GM08714 (cell line): Measurements from ENCODE around the gene PIKFYVE.
"Not testable (repeated sequence)": the region's sequence is repeated elsewhere in the genome, so short reads cannot be mapped to it uniquely, and the experiment has no call there.

Source experiments
- H3K4me3 ChIP-seq: fragments of 200-500 bp; sonication (Bioruptor generic); 2 replicates; pipeline ENCODE4 v1.5.1; 2014; ENCODE audit warnings: mild to moderate bottlenecking, low read length, inconsistent platforms
- ZNF274 ChIP-seq: IDR thresholded peaks from 2 replicates; pipeline ENCODE4 v1.6.1; 2012; ENCODE audit warnings: mild to moderate bottlenecking, low read depth, low read length

The PIKFYVE gene

GRCh38 chr2:208356846-208357574, 91.0 kb downstream of the PIKFYVE start:
- TF ChIP-seq ZNF274, result no peak
- H3K4me3 ChIP-seq, result no peak overlapping the region

- no peak for TF ChIP-seq ZNF274
- H3K4me3 ChIP-seq, result no peak overlapping the region
Measured at GRCh38 chr2:208358758-208359631, 92.9 kb downstream of the PIKFYVE start.

GRCh38 chr2:208359632-208359986, 93.6 kb downstream of the PIKFYVE start:
- no peak overlapping the region for H3K4me3 ChIP-seq
- no peak for TF ChIP-seq ZNF274

- no peak overlapping the region for H3K4me3 ChIP-seq
- no peak for TF ChIP-seq ZNF274
Measured at GRCh38 chr2:208360259-208361076, 94.4 kb downstream of the PIKFYVE start.

- H3K4me3 ChIP-seq, result no peak overlapping the region
- no peak for TF ChIP-seq ZNF274
Measured at GRCh38 chr2:208361077-208361441, 95.0 kb downstream of the PIKFYVE start.

GRCh38 chr2:208363485-208363884, 97.4 kb downstream of the PIKFYVE start:
- no peak overlapping the region for H3K4me3 ChIP-seq
- TF ChIP-seq ZNF274, result no peak

GRCh38 chr2:208366215-208367127, 100.4 kb downstream of the PIKFYVE start:
- no peak overlapping the region for H3K4me3 ChIP-seq
- no peak for TF ChIP-seq ZNF274

GRCh38 chr2:208369091-208369490, 103.0 kb downstream of the PIKFYVE start:
- TF ChIP-seq ZNF274, result no peak
- no peak overlapping the region for H3K4me3 ChIP-seq

GRCh38 chr2:208370881-208371633, 105.0 kb downstream of the PIKFYVE start:
- no peak overlapping the region for H3K4me3 ChIP-seq
- no peak for TF ChIP-seq ZNF274

- TF ChIP-seq ZNF274, result no peak
Measured at GRCh38 chr2:208371634-208371935, 105.5 kb downstream of the PIKFYVE start.

GRCh38 chr2:208373460-208374089, 107.5 kb downstream of the PIKFYVE start:
- TF ChIP-seq ZNF274, result no peak

More at GRCh38 chr2:208371634-208371935, 105.5 kb downstream of the PIKFYVE start:
- H3K4me3 ChIP-seq, result no peak overlapping the region

GRCh38 chr2:208375491-208376068, 109.5 kb downstream of the PIKFYVE start:
- H3K4me3 ChIP-seq, result no peak overlapping the region
- TF ChIP-seq ZNF274, result no peak

More at GRCh38 chr2:208373460-208374089, 107.5 kb downstream of the PIKFYVE start:
- no peak overlapping the region for H3K4me3 ChIP-seq

- H3K4me3 ChIP-seq, result not testable (repeated sequence)
Measured at GRCh38 chr2:208377344-208377860, 111.3 kb downstream of the PIKFYVE start.
